ENCODE results near the gene AXIN1.

GRCh38 chr16:266258-267164 is 86.0 kb downstream of the AXIN1 start:
- TF ChIP-seq POLR2A (IDR thresholded peaks at IDR 0.05): no peak
- TF ChIP-seq, protein P1, sequence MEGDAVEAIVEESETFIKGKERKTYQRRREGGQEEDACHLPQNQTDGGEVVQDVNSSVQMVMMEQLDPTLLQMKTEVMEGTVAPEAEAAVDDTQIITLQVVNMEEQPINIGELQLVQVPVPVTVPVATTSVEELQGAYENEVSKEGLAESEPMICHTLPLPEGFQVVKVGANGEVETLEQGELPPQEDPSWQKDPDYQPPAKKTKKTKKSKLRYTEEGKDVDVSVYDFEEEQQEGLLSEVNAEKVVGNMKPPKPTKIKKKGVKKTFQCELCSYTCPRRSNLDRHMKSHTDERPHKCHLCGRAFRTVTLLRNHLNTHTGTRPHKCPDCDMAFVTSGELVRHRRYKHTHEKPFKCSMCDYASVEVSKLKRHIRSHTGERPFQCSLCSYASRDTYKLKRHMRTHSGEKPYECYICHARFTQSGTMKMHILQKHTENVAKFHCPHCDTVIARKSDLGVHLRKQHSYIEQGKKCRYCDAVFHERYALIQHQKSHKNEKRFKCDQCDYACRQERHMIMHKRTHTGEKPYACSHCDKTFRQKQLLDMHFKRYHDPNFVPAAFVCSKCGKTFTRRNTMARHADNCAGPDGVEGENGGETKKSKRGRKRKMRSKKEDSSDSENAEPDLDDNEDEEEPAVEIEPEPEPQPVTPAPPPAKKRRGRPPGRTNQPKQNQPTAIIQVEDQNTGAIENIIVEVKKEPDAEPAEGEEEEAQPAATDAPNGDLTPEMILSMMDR (IDR thresholded peaks at IDR 0.05): no peak
